A673 (cell line): ENCODE data around the gene PRR5L. TPM values are rescaled to one million over a fixed set of nuclear protein-coding genes. Genes with fewer than 3 reads are reported as not detected.
A peak's percentile ranks its signal among the peaks of the same experiment; 100 is the strongest.

Experiments used
- BruUV-seq: library from RNA; stranded (reverse); fragments of 400-500 nt; replicated peaks from 2 replicates; lab custom pipeline; 2021; lab: Mats Ljungman, UMichigan
- CTCF ChIA-PET: fragments of 300-600 bp; sonication (Branson Sonifier 250); formaldehyde crosslinking; loops from one replicate; lab custom pipeline; 2022; ENCODE audit warnings: antibody characterized with exemption; lab: Charles Lee
- POLR2A ChIA-PET: fragments of 300-600 bp; sonication (Branson Sonifier 250); formaldehyde crosslinking; loops from one replicate; lab custom pipeline; 2022; ENCODE audit warnings: antibody characterized with exemption; ENCODE audit not compliant: low non-redundant PET; lab: Charles Lee
- DNase-seq: peaks from one replicate; pipeline ENCODE4 v3.0.0-alpha.2; 2015; ENCODE audit warnings: low spot score
- H3K27ac ChIP-seq: fragments of 200-600 bp; sonication (generic); 2 replicates; pipeline ENCODE4 v1.5.1; 2016; ENCODE audit warnings: mixed run types, low read depth, mild to moderate bottlenecking, mixed read lengths, antibody characterized with exemption, low read length; ENCODE audit not compliant: poor library complexity, severe bottlenecking
- H3K27me3 ChIP-seq: fragments of 200-600 bp; sonication (generic); replicated peaks from 2 replicates; pipeline ENCODE4 v1.6.1; 2017; ENCODE audit warnings: mixed run types, low read depth, mild to moderate bottlenecking, mixed read lengths, antibody characterized with exemption, low read length; ENCODE audit not compliant: insufficient read depth, poor library complexity
- H3K36me3 ChIP-seq: fragments of 200-600 bp; sonication (generic); 2 replicates; pipeline ENCODE4 v1.6.1; 2016; ENCODE audit warnings: mixed run types, mild to moderate bottlenecking, mixed read lengths, antibody characterized with exemption, low read length; ENCODE audit not compliant: insufficient read depth, poor library complexity, severe bottlenecking
- H3K4me1 ChIP-seq: fragments of 200-600 bp; sonication (generic); 2 replicates; pipeline ENCODE4 v1.6.1; 2017; ENCODE audit warnings: mixed run types, mild to moderate bottlenecking, mixed read lengths, antibody characterized with exemption, low read length; ENCODE audit not compliant: insufficient read depth, poor library complexity, severe bottlenecking
- H3K4me3 ChIP-seq: fragments of 200-600 bp; sonication (generic); 2 replicates; pipeline ENCODE4 v1.5.1; 2016; ENCODE audit warnings: low read depth, mixed run types, mild to moderate bottlenecking, mixed read lengths, low read length; ENCODE audit not compliant: poor library complexity, severe bottlenecking
- H3K9me3 ChIP-seq: fragments of 200-600 bp; sonication (generic); 2 replicates; pipeline ENCODE4 v1.6.1; 2016; ENCODE audit warnings: mixed run types, low read depth, mild to moderate bottlenecking, mixed read lengths, antibody characterized with exemption, low read length; ENCODE audit not compliant: poor library complexity, severe bottlenecking
- CTCF ChIP-seq: fragments of 300-800, 200-600 bp; sonication (generic); conservative IDR thresholded peaks from 2 replicates; pipeline ENCODE4 v1.5.1; 2017; ENCODE audit warnings: low read depth, mild to moderate bottlenecking, antibody characterized with exemption, low read length, moderate library complexity, mixed read lengths
- EZH2 ChIP-seq: fragments of 200-600 bp; sonication (generic); IDR thresholded peaks from 2 replicates; pipeline ENCODE4 v1.6.1; 2017; ENCODE audit warnings: borderline replicate concordance, low read depth, mild to moderate bottlenecking, mixed read lengths, antibody characterized with exemption, low read length; ENCODE audit not compliant: poor library complexity, severe bottlenecking
- intact Hi-C: fragments of 100-400 bp; cut with micrococcal nuclease; formaldehyde crosslinking; loops from one replicate; pipeline ENCODE4 v1.10.0; 2022; ENCODE audit not compliant: unreplicated experiment
- total RNA-seq: library from RNA; stranded (reverse); gene quantifications from 2 replicates; pipeline ENCODE4 v1.2.3, GENCODE V29; 2021

Gene PRR5L
- total RNA-seq, 1 experiment from 2014 or later = 102 TPM

GRCh38 chr11:36264011-36264972 is 31.8 kb upstream of the PRR5L start:
- no peak for DNase-seq
- no peaks in the 10 kb centered on the region for H3K4me1 ChIP-seq
- BruUV-seq = no TSS peak
- H3K27me3 ChIP-seq = peaks cover 5% of the 10 kb centered on the region
- H3K36me3 ChIP-seq = no peaks in the 10 kb centered on the region
- intact Hi-C loops = loop anchor here (10.0 kb wide), 2 partner anchors 1339 to 1679 kb away; no protein-coding TSS in a partner anchor
- ChIA-PET CTCF (interaction anchor here (0.8 to 1.2 kb wide), 2 partner anchors 442 to 644 kb away, joined by 3 to 9 read pairs; no protein-coding TSS in a partner anchor), POLR2A (no interaction called here)
- no peak overlapping the region for H3K4me3 ChIP-seq
- TF ChIP-seq CTCF = no peak
- H3K27ac ChIP-seq = no peak overlapping the region
- H3K9me3 ChIP-seq = no peaks in the 10 kb centered on the region

DNA sequence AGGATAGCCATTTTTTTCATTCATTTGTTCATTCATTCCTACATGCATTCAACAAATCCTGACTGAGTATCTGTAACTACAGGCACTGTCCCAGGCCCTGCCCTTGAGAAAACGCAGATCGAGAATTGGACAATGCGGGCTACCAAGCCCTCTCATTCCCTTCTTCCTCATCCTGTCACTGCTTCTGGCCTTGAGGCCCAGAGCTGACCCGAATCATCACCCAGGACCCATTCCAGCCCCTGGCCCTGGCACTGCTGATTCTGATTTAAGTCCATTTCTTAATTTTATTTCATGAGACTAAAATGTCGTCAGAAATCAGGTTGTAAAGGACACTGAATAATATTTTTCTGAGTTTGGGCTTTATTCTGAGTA is 31.1 kb upstream of the PRR5L start:
- BruUV-seq = no TSS peak
- TF ChIP-seq EZH2 (no peak), CTCF (no peak)
- ChIA-PET CTCF (interaction anchor here (0.8 to 3.3 kb wide), 3 partner anchors 68 to 645 kb away, joined by 3 to 24 read pairs (median 3); no protein-coding TSS in a partner anchor), POLR2A (no interaction called here)
- Histone ChIP-seq H3K9me3 (no peaks in the 10 kb centered on the region), H3K4me3 (no peak overlapping the region), H3K4me1 (no peaks in the 10 kb centered on the region), H3K27ac (no peak overlapping the region), H3K27me3 (peaks cover 5% of the 10 kb centered on the region), H3K36me3 (no peaks in the 10 kb centered on the region)
- intact Hi-C loops = loop anchor here (10.0 kb wide), 2 partner anchors 1340 to 1680 kb away; no protein-coding TSS in a partner anchor
- no peak for DNase-seq

DNA sequence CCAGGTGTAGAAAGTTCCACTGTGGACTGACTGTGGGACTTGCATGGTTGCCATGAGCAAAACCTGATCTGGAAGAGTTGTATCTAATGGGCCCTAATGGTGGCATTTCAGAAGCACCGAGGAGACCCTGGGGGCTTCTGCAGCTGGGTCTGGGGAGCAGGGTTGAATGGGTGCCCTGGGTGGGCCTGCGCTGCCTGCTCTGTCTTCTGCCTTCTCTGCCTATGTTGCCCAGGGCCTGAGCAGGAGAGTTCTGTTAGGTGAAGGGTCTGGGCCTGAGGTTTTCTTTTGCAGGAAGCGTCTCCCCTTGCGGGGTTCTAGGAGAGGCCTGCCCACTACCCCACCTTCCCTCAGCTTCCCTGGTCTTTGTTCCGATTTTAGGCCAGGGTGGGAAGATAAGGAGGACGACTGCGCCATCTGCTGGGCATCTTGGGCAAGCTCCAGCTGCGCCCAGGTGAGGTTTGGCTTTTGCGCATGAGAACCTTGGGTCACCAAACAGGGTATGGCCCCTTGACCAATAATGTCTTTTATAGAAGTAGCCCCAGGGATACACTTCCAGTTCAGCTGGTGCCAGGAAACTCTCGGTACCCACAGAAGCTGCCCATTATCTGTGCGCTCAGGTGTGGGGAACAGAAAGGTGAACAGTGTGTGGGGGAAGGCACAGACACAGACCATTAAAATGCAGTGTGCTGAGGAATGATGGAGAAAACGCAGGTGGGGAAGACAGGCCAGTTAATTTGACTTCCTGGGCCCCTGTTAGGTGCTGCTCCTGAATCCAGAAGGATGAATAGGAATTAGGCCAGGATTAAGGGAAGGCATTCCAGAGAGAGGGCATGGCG is 30.1 kb upstream of the PRR5L start:
- peak; percentile 87 for DNase-seq
- Histone ChIP-seq H3K36me3 (no peaks in the 10 kb centered on the region), H3K27me3 (peaks cover 2% of the 10 kb centered on the region), H3K4me3 (no peak overlapping the region), H3K4me1 (no peaks in the 10 kb centered on the region), H3K27ac (no peak overlapping the region), H3K9me3 (no peaks in the 10 kb centered on the region)
- TF ChIP-seq CTCF (peak; percentile 100), EZH2 (no peak)
- ChIA-PET POLR2A (no interaction called here), CTCF (interaction anchor here (0.6 to 3.4 kb wide), 17 partner anchors 8 to 851 kb away, joined by 3 to 49 read pairs (median 3); no protein-coding TSS in a partner anchor)
- no TSS peak for BruUV-seq
- intact Hi-C loops = loop anchor here (2.0 to 10.0 kb wide), 4 partner anchors 649 to 1681 kb away; no protein-coding TSS in a partner anchor
